Neural crest cell (in vitro differentiated cells): ENCODE data around the gene GLRX5. TPM values are rescaled to one million over a fixed set of nuclear protein-coding genes. Genes with fewer than 3 reads are reported as not detected.
"Not testable (repeated sequence)": the region's sequence is repeated elsewhere in the genome, so short reads cannot be mapped to it uniquely, and the experiment has no call there.

Experiments used
- DNase-seq: peaks from one replicate; pipeline ENCODE4 v3.0.0; 2021; ENCODE audit warnings: low read depth, mixed read lengths, low spot score
- H3K27ac Mint-ChIP-seq: one replicate; pipeline ENCODE4 v1.8.0; 2021; ENCODE audit warnings: mild to moderate bottlenecking, mixed read lengths; ENCODE audit not compliant: unreplicated experiment
- H3K27me3 Mint-ChIP-seq: 2 replicates; pipeline ENCODE4 v1.8.0; 2021; ENCODE audit warnings: low read depth, mild to moderate bottlenecking, mixed read lengths
- H3K36me3 Mint-ChIP-seq: 2 replicates; pipeline ENCODE4 v1.8.0; 2021; ENCODE audit warnings: low read depth, mild to moderate bottlenecking, mixed read lengths
- H3K4me1 Mint-ChIP-seq: 2 replicates; pipeline ENCODE4 v1.8.0; 2021; ENCODE audit warnings: mixed read lengths
- H3K4me3 Mint-ChIP-seq: one replicate; pipeline ENCODE4 v1.8.0; 2021; ENCODE audit warnings: mild to moderate bottlenecking, mixed read lengths
- H3K9me3 Mint-ChIP-seq: 2 replicates; pipeline ENCODE4 v1.8.0; 2021; ENCODE audit warnings: mixed read lengths
- CTCF ChIP-seq: fragments of 200-600 bp; sonication (generic); conservative IDR thresholded peaks from 2 replicates; pipeline ENCODE4 v1.5.0; 2021; ENCODE audit warnings: antibody characterized with exemption, mild to moderate bottlenecking
- total RNA-seq: library from RNA; stranded (reverse); gene quantifications from 2 replicates; pipeline ENCODE4 v1.2.1, GENCODE V29; 2021

GLRX5 gene
- total RNA-seq, 1 donor from 2014 or later, result 69.3 TPM

GRCh38 chr14:95505030-95505589 is 29.7 kb upstream of the GLRX5 start:
- H3K4me1 Mint-ChIP-seq, result peaks cover 9% of the 10 kb centered on the region
- no peak overlapping the region for H3K4me3 Mint-ChIP-seq
- H3K9me3 Mint-ChIP-seq, result no peaks in the 10 kb centered on the region
- no peak for TF ChIP-seq CTCF
- no peaks in the 10 kb centered on the region for H3K36me3 Mint-ChIP-seq
- H3K27me3 Mint-ChIP-seq, result peaks cover 3% of the 10 kb centered on the region
- DNase-seq, result no peak
- H3K27ac Mint-ChIP-seq, result no peak overlapping the region

- no peaks in the 10 kb centered on the region for H3K36me3 Mint-ChIP-seq
- no peaks in the 10 kb centered on the region for H3K4me1 Mint-ChIP-seq
- H3K27ac Mint-ChIP-seq, result no peak overlapping the region
- TF ChIP-seq CTCF, result no peak
- H3K4me3 Mint-ChIP-seq, result no peak overlapping the region
- H3K27me3 Mint-ChIP-seq, result peaks cover 6% of the 10 kb centered on the region
- no peak for DNase-seq
- no peaks in the 10 kb centered on the region for H3K9me3 Mint-ChIP-seq
Measured at GRCh38 chr14:95507174-95507573, 27.7 kb upstream of the GLRX5 start.

- Mint-ChIP-seq H3K36me3 (no peaks in the 10 kb centered on the region), H3K4me3 (no peak overlapping the region), H3K27me3 (peaks cover 6% of the 10 kb centered on the region)
Measured at GRCh38 chr14:95507701-95508103, 27.1 kb upstream of the GLRX5 start.

GRCh38 chr14:95508377-95508776 is 26.5 kb upstream of the GLRX5 start:
- no peak overlapping the region for H3K4me3 Mint-ChIP-seq
- H3K27ac Mint-ChIP-seq, result no peak overlapping the region
- DNase-seq, result no peak
- no peak for TF ChIP-seq CTCF
- H3K9me3 Mint-ChIP-seq, result no peaks in the 10 kb centered on the region
- H3K36me3 Mint-ChIP-seq, result no peaks in the 10 kb centered on the region
- H3K27me3 Mint-ChIP-seq, result peaks cover 6% of the 10 kb centered on the region
- H3K4me1 Mint-ChIP-seq, result no peaks in the 10 kb centered on the region

More at GRCh38 chr14:95507701-95508103, 27.1 kb upstream of the GLRX5 start:
- no peaks in the 10 kb centered on the region for H3K9me3 Mint-ChIP-seq
- TF ChIP-seq CTCF, result no peak
- H3K27ac Mint-ChIP-seq, result no peak overlapping the region
- DNase-seq, result no peak
- H3K4me1 Mint-ChIP-seq, result no peaks in the 10 kb centered on the region

- no peak overlapping the region for H3K4me3 Mint-ChIP-seq
- no peak for TF ChIP-seq CTCF
- H3K4me1 Mint-ChIP-seq, result no peaks in the 10 kb centered on the region
- no peak for DNase-seq
- H3K36me3 Mint-ChIP-seq, result no peaks in the 10 kb centered on the region
- H3K9me3 Mint-ChIP-seq, result no peaks in the 10 kb centered on the region
- H3K27ac Mint-ChIP-seq, result no peak overlapping the region
- peaks cover 6% of the 10 kb centered on the region for H3K27me3 Mint-ChIP-seq
Measured at GRCh38 chr14:95509495-95509894, 25.4 kb upstream of the GLRX5 start.

- DNase-seq, H3K4me1 Mint-ChIP-seq, H3K27ac Mint-ChIP-seq, H3K36me3 Mint-ChIP-seq, H3K9me3 Mint-ChIP-seq, H3K4me3 Mint-ChIP-seq: not testable (repeated sequence)
- peaks cover 11% of the 10 kb centered on the region for H3K27me3 Mint-ChIP-seq
Measured at GRCh38 chr14:95510344-95510743, 24.5 kb upstream of the GLRX5 start.
